H1 (cell line): ENCODE data around the gene PTPRG. TPM values are rescaled to one million over a fixed set of nuclear protein-coding genes. Genes with fewer than 3 reads are reported as not detected.

Source experiments
- CTCF ChIA-PET: fragments of 300-600 bp; sonication (Branson Sonifier 250); formaldehyde crosslinking; loops from one replicate; lab custom pipeline; 2021; ENCODE audit not compliant: partially characterized antibody; lab: Charles Lee
- POLR2A ChIA-PET: fragments of 300-600 bp; sonication (Branson Sonifier 250); formaldehyde crosslinking; loops from one replicate; lab custom pipeline; 2021; ENCODE audit warnings: inconsistent platforms; ENCODE audit not compliant: partially characterized antibody; lab: Charles Lee
- DNase-seq, 2 experiments: peaks; one replicate each; pipeline versions ENCODE4 v3.0.0 to v3.0.0-alpha.2; 2010 to 2022; ENCODE audit warnings: low spot score in 2 of 2, low read depth in 1 of 2, mixed read lengths in 1 of 2
- FAIRE-seq: peaks from 2 replicates; lab custom pipeline; 2011; peaks lifted over from hg19 to GRCh38; lab: Jason Lieb, UNC
- H2AFZ ChIP-seq: 2 replicates; pipeline ENCODE4 v1.8.1; 2012; ENCODE audit warnings: low read length, inconsistent platforms
- H2AK5ac ChIP-seq: 2 replicates; pipeline ENCODE4 v1.6.1; 2013; ENCODE audit warnings: low read depth, low read length
- H2BK120ac ChIP-seq: replicated peaks from 2 replicates; pipeline ENCODE3; 2013; ENCODE audit warnings: low read depth, low read length, inconsistent platforms
- H2BK12ac ChIP-seq: 2 replicates; pipeline ENCODE4 v1.6.1; 2013; ENCODE audit warnings: low read depth, low read length
- H2BK15ac ChIP-seq: 2 replicates; pipeline ENCODE4 v1.6.1; 2013; ENCODE audit warnings: low read length
- H2BK20ac ChIP-seq: 2 replicates; pipeline ENCODE4 v1.6.1; 2013; ENCODE audit warnings: low read length
- H2BK5ac ChIP-seq: 2 replicates; pipeline ENCODE4 v1.6.1; 2013; ENCODE audit warnings: low read depth, low read length
- H3K14ac ChIP-seq: 2 replicates; pipeline ENCODE4 v1.6.1; 2013; ENCODE audit warnings: inconsistent platforms; ENCODE audit not compliant: insufficient read length
- H3K18ac ChIP-seq: 2 replicates; pipeline ENCODE4 v1.6.1; 2013; ENCODE audit warnings: low read length; ENCODE audit errors: extremely low read depth
- H3K23ac ChIP-seq: 2 replicates; pipeline ENCODE4 v1.6.1; 2013; ENCODE audit warnings: inconsistent platforms; ENCODE audit not compliant: insufficient read length
- H3K23me2 ChIP-seq: 2 replicates; pipeline ENCODE4 v1.6.1; 2013; ENCODE audit warnings: low read depth, low read length
- H3K27ac ChIP-seq: 2 replicates; pipeline ENCODE4 v1.6.1; 2011; ENCODE audit warnings: low read depth, low read length, inconsistent platforms
- H3K27me3 ChIP-seq, 4 experiments: replicated peaks in 1 of 4; 1 replicate in 1 of 4; 2 replicates in 3 of 4; pipeline versions ENCODE4 v1.6.1 to v1.8.1; 2011 to 2013; ENCODE audit warnings: low read length in 3 of 4, mild to moderate bottlenecking in 3 of 4, inconsistent platforms in 2 of 4, mixed read lengths in 2 of 4, moderate library complexity in 1 of 4; ENCODE audit not compliant: control insufficient read depth in 3 of 4, insufficient read depth in 3 of 4; ENCODE audit errors: extremely low read depth in 1 of 4
- H3K36me3 ChIP-seq, 4 experiments: 2 replicates each; pipeline versions ENCODE4 v1.6.1 to v1.8.1; 2011 to 2013; ENCODE audit warnings: mild to moderate bottlenecking in 4 of 4, low read length in 3 of 4, moderate library complexity in 2 of 4, control low read depth in 1 of 4, inconsistent platforms in 1 of 4; ENCODE audit not compliant: insufficient read depth in 4 of 4, control insufficient read depth in 2 of 4
- H3K4ac ChIP-seq: replicated peaks from 2 replicates; pipeline ENCODE3; 2013; ENCODE audit warnings: low read length, low read depth, mixed read lengths, inconsistent platforms; ENCODE audit not compliant: insufficient read length
- H3K4me1 ChIP-seq, 4 experiments: replicated peaks in 1 of 4; 1 replicate in 1 of 4; 2 replicates in 3 of 4; pipeline versions ENCODE4 v1.6.1 to v1.8.1; 2011 to 2013; ENCODE audit warnings: low read length in 3 of 4, inconsistent platforms in 2 of 4, mixed read lengths in 1 of 4; ENCODE audit not compliant: insufficient read depth in 4 of 4, control insufficient read depth in 3 of 4
- H3K4me2 ChIP-seq, 2 experiments: 2 replicates each; pipeline versions ENCODE4 v1.6.1 to v1.8.1; 2011 to 2013; ENCODE audit warnings: low read depth in 2 of 2, low read length in 2 of 2, control low read depth in 1 of 2, inconsistent platforms in 1 of 2, mild to moderate bottlenecking in 1 of 2; ENCODE audit not compliant: insufficient read depth in 1 of 2
- H3K4me3 ChIP-seq, 4 experiments: fragments of 200-600, 300-600 bp in 1 of 4; sonication (generic), shearing (Covaris generic), sonication (Bioruptor Twin) in 1 of 4; 2 replicates each; pipeline versions ENCODE4 v1.5.1 to v1.8.1; 2011 to 2016; ENCODE audit warnings: low read length in 4 of 4, low read depth in 3 of 4, control low read depth in 2 of 4, inconsistent platforms in 2 of 4, mild to moderate bottlenecking in 2 of 4, mixed read lengths in 1 of 4, moderate library complexity in 1 of 4; ENCODE audit not compliant: insufficient read depth in 2 of 4; ENCODE audit errors: extremely low read depth in 1 of 4
- H3K56ac ChIP-seq: replicated peaks from 2 replicates; pipeline ENCODE3; 2013; ENCODE audit warnings: low read depth, mild to moderate bottlenecking, mixed read lengths, low read length, inconsistent platforms; ENCODE audit not compliant: insufficient read length
- H3K79me1 ChIP-seq: 2 replicates; pipeline ENCODE4 v1.6.1; 2013; ENCODE audit warnings: low read depth, low read length, control low read depth
- H3K79me2 ChIP-seq, 2 experiments: 2 replicates each; pipeline versions ENCODE4 v1.6.1 to v1.8.1; 2012 to 2013; ENCODE audit warnings: low read length in 2 of 2, mild to moderate bottlenecking in 2 of 2, inconsistent platforms in 1 of 2; ENCODE audit not compliant: insufficient read depth in 2 of 2, control insufficient read depth in 1 of 2
- H3K9ac ChIP-seq, 4 experiments: replicated peaks in 1 of 4; 1 replicate in 1 of 4; 2 replicates in 3 of 4; pipeline versions ENCODE4 v1.6.1 to v1.8.1; 2011 to 2013; ENCODE audit warnings: low read depth in 3 of 4, low read length in 3 of 4, control low read depth in 2 of 4, mild to moderate bottlenecking in 2 of 4, moderate library complexity in 2 of 4, inconsistent platforms in 1 of 4; ENCODE audit errors: extremely low read depth in 1 of 4
- H3K9me3 ChIP-seq, 2 experiments: 2 replicates each; pipeline versions ENCODE4 v1.6.1 to v1.8.1; 2012 to 2013; ENCODE audit warnings: mild to moderate bottlenecking in 2 of 2, moderate library complexity in 2 of 2, control low read depth in 1 of 2, inconsistent platforms in 1 of 2, low read depth in 1 of 2, low read length in 1 of 2, mixed read lengths in 1 of 2; ENCODE audit not compliant: insufficient read depth in 2 of 2
- H4K20me1 ChIP-seq, 2 experiments: replicated peaks in 1 of 2; 2 replicates each; pipeline versions ENCODE3 to v1.8.1; 2011 to 2013; ENCODE audit warnings: inconsistent platforms in 2 of 2, low read length in 2 of 2, mild to moderate bottlenecking in 1 of 2; ENCODE audit not compliant: insufficient read depth in 2 of 2, control insufficient read depth in 1 of 2
- H4K5ac ChIP-seq: 2 replicates; pipeline ENCODE4 v1.6.1; 2013; ENCODE audit warnings: low read length, low read depth, mixed read lengths, inconsistent platforms; ENCODE audit not compliant: insufficient read length
- H4K8ac ChIP-seq: 2 replicates; pipeline ENCODE4 v1.8.0; 2013; ENCODE audit warnings: mild to moderate bottlenecking, moderate library complexity, low read length, inconsistent platforms; ENCODE audit not compliant: insufficient read depth; ENCODE audit errors: extremely low read depth
- H4K91ac ChIP-seq: replicated peaks from 2 replicates; pipeline ENCODE3; 2013; ENCODE audit warnings: low read length, mixed read lengths, inconsistent platforms; ENCODE audit not compliant: insufficient read length
- CHD1 ChIP-seq: IDR thresholded peaks from 2 replicates; pipeline ENCODE4 v1.6.1; 2012; ENCODE audit warnings: low read depth, low read length, improper control_type of control experiment
- EP300 ChIP-seq, 2 experiments: IDR thresholded peaks; 1 replicate in 1 of 2; 2 replicates in 1 of 2; pipeline ENCODE4 v1.6.1; 2011 to 2012; ENCODE audit warnings: low read depth in 2 of 2, low read length in 2 of 2, mild to moderate bottlenecking in 2 of 2, borderline replicate concordance in 1 of 2, inconsistent platforms in 1 of 2, moderate library complexity in 1 of 2
- FOSL1 ChIP-seq: IDR thresholded peaks from 2 replicates; pipeline ENCODE4 v1.6.1; 2011; ENCODE audit warnings: mild to moderate bottlenecking, low read depth, low read length, moderate library complexity; ENCODE audit not compliant: insufficient read depth
- GABPA ChIP-seq: IDR thresholded peaks from 2 replicates; pipeline ENCODE4 v1.6.1; 2011; ENCODE audit warnings: mild to moderate bottlenecking, low read length, moderate library complexity, borderline replicate concordance; ENCODE audit not compliant: insufficient read depth
- HDAC2 ChIP-seq, 2 experiments: fragments of 300-600 bp in 1 of 2; sonication (generic) in 1 of 2; IDR thresholded peaks; 2 replicates each; pipeline ENCODE4 v1.6.1; 2011 to 2012; ENCODE audit warnings: low read depth in 2 of 2, low read length in 2 of 2, mild to moderate bottlenecking in 2 of 2, moderate library complexity in 2 of 2, borderline replicate concordance in 1 of 2, inconsistent platforms in 1 of 2
- KDM1A ChIP-seq: fragments of 200-600, 300-600 bp; sonication (generic); IDR thresholded peaks from 2 replicates; pipeline ENCODE4 v1.7.1; 2016; ENCODE audit warnings: mild to moderate bottlenecking, low read length, borderline replicate concordance
- SP2 ChIP-seq: IDR thresholded peaks from 2 replicates; pipeline ENCODE4 v1.6.1; 2012; ENCODE audit warnings: mild to moderate bottlenecking, low read length, inconsistent platforms
- TAF7 ChIP-seq: optimal IDR thresholded peaks from 2 replicates; pipeline ENCODE3; 2011; ENCODE audit warnings: low read depth, mild to moderate bottlenecking, inconsistent platforms, low read length, moderate library complexity, borderline replicate concordance
- WGBS, 2 experiments: shearing (Covaris generic) in 1 of 2; methylation state at CpG; one replicate each; pipeline versions ENCODE4 v1.1.6 to v1.1.7; 2013 to 2015; ENCODE audit warnings: low lambda C conversion rate in 2 of 2, mixed read lengths in 2 of 2, inconsistent platforms in 1 of 2, low coverage in 1 of 2, missing lambda C conversion rate in 1 of 2; ENCODE audit not compliant: insufficient replicate concordance in 2 of 2, insufficient coverage in 1 of 2, insufficient read length in 1 of 2; ENCODE audit errors: extremely low coverage in 1 of 2, missing lambda C conversion rate in 1 of 2; 5-methylcytosine and 5-hydroxymethylcytosine counted together
- polyA plus RNA-seq, 7 experiments: library from polyadenylated mRNA; depleted of rRNA in 3 of 7; stranded (reverse) in 5 of 7; unstranded in 2 of 7; fragments of >200 nt in 5 of 7; fragments of 200-250 nt in 2 of 7; gene quantifications; 1 replicate in 5 of 7; 2 replicates in 1 of 7; 4 replicates in 1 of 7; pipeline versions ENCODE4 v1.2.1 to v1.2.3, GENCODE V29; 2011 to 2013; ENCODE audit warnings: missing spikeins in 2 of 7, mixed read lengths in 2 of 7
- total RNA-seq: library from RNA; stranded (reverse); fragmentation: NEBNext Ultra II Directional; extraction: Animal tissue kit (Norgen Biotek cat#: 25700); gene quantifications from 2 replicates; pipeline ENCODE4 v1.2.1, GENCODE V29; 2021
- TF ChIP-seq, protein P1 (sequence below): IDR thresholded peaks from 2 replicates; pipeline ENCODE4 v1.6.1; 2011; ENCODE audit warnings: low read depth, mild to moderate bottlenecking, low read length; ENCODE audit not compliant: insufficient read depth

Gene PTPRG
- total and polyA plus RNA-seq, 2 of the 8 experiments (the other 6 are each of a cell fraction or from before 2014, with no cell fraction given) = 23.3 to 96.2 TPM

DNA sequence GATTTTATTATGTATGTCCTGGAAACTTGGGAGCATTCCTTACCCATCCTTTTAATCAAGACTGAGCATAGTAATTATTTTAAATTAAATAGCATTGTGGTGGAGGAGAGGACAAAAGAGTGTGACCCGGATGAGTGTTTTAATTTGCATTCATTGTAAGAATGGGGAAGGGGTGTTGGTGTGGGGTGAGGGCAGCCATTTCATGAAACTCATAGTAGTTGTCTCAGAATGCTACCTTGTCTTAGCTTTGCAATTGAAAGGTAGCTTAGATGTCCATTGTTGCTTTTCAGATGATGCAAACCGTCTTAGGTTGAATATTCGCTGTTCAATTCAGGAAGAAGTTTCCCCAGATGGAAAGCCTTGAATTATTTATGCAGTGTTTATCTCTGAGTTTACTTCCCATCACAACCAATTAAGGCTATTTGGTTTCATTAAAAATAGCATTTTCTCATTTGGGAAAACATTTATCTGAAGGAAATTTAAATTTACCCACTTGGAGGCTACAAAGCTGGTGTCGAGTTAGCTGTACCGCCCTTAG is 483.6 kb downstream of the PTPRG start:
- Histone ChIP-seq H2BK5ac (no peak overlapping the region), H3K27ac (no peak overlapping the region), H3K79me1 (no peaks in the 10 kb centered on the region; the same call in 1 of the 2 replicates), H4K20me1 (no peaks in the 10 kb centered on the region), H2BK120ac (no peak overlapping the region), H2BK15ac (no peak overlapping the region), H3K23me2 (no peaks in the 10 kb centered on the region), H3K79me2 (peaks cover 0 to 25% of the 10 kb centered on the region in 2 experiments; a peak in 3 of 4 replicates), H3K4me3 (no peak overlapping the region), H2BK20ac (no peak overlapping the region), H3K4me1 (peaks cover 0 to 16% (median 7%) of the 10 kb centered on the region in 4 experiments; a peak in 3 of 7 replicates), H3K27me3 (no peaks in the 10 kb centered on the region), H3K18ac (no peak overlapping the region), H3K14ac (no peak overlapping the region), H3K4ac (no peak overlapping the region), H3K9ac (no peak overlapping the region), H4K8ac (no peak overlapping the region), H4K5ac (no peak overlapping the region), H3K9me3 (no peaks in the 10 kb centered on the region), H3K4me2 (peak overlapping the region; percentile 5 to 32; a peak in 2 of 4 replicates), H4K91ac (no peak overlapping the region), H2AK5ac (no peak overlapping the region), H3K23ac (no peak overlapping the region), H2AFZ (no peak overlapping the region), H2BK12ac (no peak overlapping the region), H3K36me3 (no peaks in the 10 kb centered on the region), H3K56ac (no peak overlapping the region)
- FAIRE-seq (no peak), DNase-seq (no peak)
- TF ChIP-seq HDAC2 (IDR thresholded peaks at IDR 0.05; ENCODE audit: borderline replicate concordance in 1 of 2, low read depth in 2 of 2, low read length in 2 of 2) (no peak), CHD1 (no peak), KDM1A (no peak), SP2 (no peak), TAF7 (no peak), GABPA (no peak), EP300 (IDR thresholded peaks at IDR 0.05; ENCODE audit: borderline replicate concordance in 1 of 2, low read depth in 2 of 2, low read length in 2 of 2) (no peak), FOSL1 (no peak)
- TF ChIP-seq, protein P1, sequence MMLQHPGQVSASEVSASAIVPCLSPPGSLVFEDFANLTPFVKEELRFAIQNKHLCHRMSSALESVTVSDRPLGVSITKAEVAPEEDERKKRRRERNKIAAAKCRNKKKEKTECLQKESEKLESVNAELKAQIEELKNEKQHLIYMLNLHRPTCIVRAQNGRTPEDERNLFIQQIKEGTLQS = no peak
- 69% methylated on average over 5 of the region's 5 CpGs; no CpG with 5 or more reads in 1 of the 2 experiments for WGBS, 2 experiments
- ChIA-PET CTCF (interaction anchor here (1.0 to 1.6 kb wide), 5 partner anchors 10 to 143 kb away, joined by 3 to 8 read pairs (median 4); no protein-coding TSS in a partner anchor), POLR2A (no interaction called here)
